Measurements from ENCODE around the gene FEZ2. TPM values are rescaled to one million over a fixed set of nuclear protein-coding genes. Genes with fewer than 3 reads are reported as not detected.

FEZ2 gene
- polyA plus RNA-seq, 1 of the 3 experiments (the other 2 are of a cell fraction): 37.2 TPM

DNA sequence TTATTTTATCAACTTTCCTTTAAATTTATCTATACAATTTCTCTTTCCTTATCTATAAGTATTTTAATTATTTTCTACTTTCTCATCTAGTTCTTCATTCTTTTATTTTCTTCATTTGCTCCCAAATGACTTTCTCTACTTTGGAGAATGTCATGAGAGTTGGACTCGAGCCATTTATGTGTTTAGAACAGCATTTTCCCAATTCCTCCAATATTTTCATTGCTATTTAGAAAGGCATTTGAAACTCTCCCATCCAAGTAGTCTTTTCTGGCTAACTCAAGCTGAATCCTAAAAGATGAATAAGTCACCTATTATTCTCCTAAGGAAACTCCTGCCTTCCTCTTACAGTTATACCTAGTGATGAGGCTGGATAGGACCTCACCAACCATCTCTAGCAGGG lies 15.8 kb upstream of the FEZ2 start:
- no peak overlapping the region for H3K27ac ChIP-seq (ENCODE audit: low read depth in 2 of 2, low read length in 1 of 2)

More for the DNA sequence above, 15.8 kb upstream of the FEZ2 start:
- H3K79me2 ChIP-seq (ENCODE audit: insufficient read depth): no peaks in the 10 kb centered on the region
- H2AFZ ChIP-seq (ENCODE audit: low read depth): no peak overlapping the region
- TF ChIP-seq GATA2 (CRISPR knock-in tag; IDR thresholded peaks at IDR 0.05) (no peak), FOSL2 (IDR thresholded peaks at IDR 0.05; ENCODE audit: borderline replicate concordance, low read depth) (no peak), ZBTB33 (IDR thresholded peaks at IDR 0.05; ENCODE audit: borderline replicate concordance, low read depth) (no peak), NRF1 (IDR thresholded peaks at IDR 0.05; ENCODE audit: low read depth, low read length) (no peak), POLR2AphosphoS5 (IDR thresholded peaks at IDR 0.05; ENCODE audit: low read depth, low read length) (no peak), TEAD4 (IDR thresholded peaks at IDR 0.05; ENCODE audit: borderline replicate concordance, insufficient read depth) (no peak), GABPA (IDR thresholded peaks at IDR 0.05; ENCODE audit: low read depth) (no peak), ELF1 (IDR thresholded peaks at IDR 0.05) (no peak), EZH2phosphoT487 (IDR thresholded peaks at IDR 0.05; ENCODE audit: borderline replicate concordance, low read depth) (no peak)
- TF ChIP-seq, protein P1, sequence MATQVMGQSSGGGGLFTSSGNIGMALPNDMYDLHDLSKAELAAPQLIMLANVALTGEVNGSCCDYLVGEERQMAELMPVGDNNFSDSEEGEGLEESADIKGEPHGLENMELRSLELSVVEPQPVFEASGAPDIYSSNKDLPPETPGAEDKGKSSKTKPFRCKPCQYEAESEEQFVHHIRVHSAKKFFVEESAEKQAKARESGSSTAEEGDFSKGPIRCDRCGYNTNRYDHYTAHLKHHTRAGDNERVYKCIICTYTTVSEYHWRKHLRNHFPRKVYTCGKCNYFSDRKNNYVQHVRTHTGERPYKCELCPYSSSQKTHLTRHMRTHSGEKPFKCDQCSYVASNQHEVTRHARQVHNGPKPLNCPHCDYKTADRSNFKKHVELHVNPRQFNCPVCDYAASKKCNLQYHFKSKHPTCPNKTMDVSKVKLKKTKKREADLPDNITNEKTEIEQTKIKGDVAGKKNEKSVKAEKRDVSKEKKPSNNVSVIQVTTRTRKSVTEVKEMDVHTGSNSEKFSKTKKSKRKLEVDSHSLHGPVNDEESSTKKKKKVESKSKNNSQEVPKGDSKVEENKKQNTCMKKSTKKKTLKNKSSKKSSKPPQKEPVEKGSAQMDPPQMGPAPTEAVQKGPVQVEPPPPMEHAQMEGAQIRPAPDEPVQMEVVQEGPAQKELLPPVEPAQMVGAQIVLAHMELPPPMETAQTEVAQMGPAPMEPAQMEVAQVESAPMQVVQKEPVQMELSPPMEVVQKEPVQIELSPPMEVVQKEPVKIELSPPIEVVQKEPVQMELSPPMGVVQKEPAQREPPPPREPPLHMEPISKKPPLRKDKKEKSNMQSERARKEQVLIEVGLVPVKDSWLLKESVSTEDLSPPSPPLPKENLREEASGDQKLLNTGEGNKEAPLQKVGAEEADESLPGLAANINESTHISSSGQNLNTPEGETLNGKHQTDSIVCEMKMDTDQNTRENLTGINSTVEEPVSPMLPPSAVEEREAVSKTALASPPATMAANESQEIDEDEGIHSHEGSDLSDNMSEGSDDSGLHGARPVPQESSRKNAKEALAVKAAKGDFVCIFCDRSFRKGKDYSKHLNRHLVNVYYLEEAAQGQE (IDR thresholded peaks at IDR 0.05; ENCODE audit: low read depth, low read length): no peak
- TF ChIP-seq, protein P2, sequence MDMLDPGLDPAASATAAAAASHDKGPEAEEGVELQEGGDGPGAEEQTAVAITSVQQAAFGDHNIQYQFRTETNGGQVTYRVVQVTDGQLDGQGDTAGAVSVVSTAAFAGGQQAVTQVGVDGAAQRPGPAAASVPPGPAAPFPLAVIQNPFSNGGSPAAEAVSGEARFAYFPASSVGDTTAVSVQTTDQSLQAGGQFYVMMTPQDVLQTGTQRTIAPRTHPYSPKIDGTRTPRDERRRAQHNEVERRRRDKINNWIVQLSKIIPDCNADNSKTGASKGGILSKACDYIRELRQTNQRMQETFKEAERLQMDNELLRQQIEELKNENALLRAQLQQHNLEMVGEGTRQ (IDR thresholded peaks at IDR 0.05; ENCODE audit: borderline replicate concordance, low read depth, low read length): no peak
- TF ChIP-seq, protein P3, sequence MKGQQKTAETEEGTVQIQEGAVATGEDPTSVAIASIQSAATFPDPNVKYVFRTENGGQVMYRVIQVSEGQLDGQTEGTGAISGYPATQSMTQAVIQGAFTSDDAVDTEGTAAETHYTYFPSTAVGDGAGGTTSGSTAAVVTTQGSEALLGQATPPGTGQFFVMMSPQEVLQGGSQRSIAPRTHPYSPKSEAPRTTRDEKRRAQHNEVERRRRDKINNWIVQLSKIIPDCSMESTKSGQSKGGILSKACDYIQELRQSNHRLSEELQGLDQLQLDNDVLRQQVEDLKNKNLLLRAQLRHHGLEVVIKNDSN (IDR thresholded peaks at IDR 0.05; ENCODE audit: borderline replicate concordance, low read depth): no peak
- no peaks in the 10 kb centered on the region for H3K36me3 ChIP-seq (replicated peaks in 1 of 2; ENCODE audit: control insufficient read depth in 1 of 2, insufficient read depth in 2 of 2, low read length in 1 of 2)
- H3K4me1 ChIP-seq (ENCODE audit: control insufficient read depth in 1 of 2, insufficient read depth in 2 of 2, low read depth in 1 of 2, low read length in 1 of 2): peaks cover 0 to 4% of the 10 kb centered on the region in 2 experiments; a peak in 1 of 4 replicates
- no peaks in the 10 kb centered on the region for H4K20me1 ChIP-seq (ENCODE audit: insufficient read depth)
- CTCF ChIA-PET: interaction anchor here (1.2 kb wide), 1 partner anchor 23 kb away, joined by 3 read pairs; no protein-coding TSS in a partner anchor
- POLR2A ChIA-PET: no interaction called here
- no peaks in the 10 kb centered on the region for H3K27me3 ChIP-seq (ENCODE audit: insufficient read depth)
- no peak overlapping the region for H3K9ac ChIP-seq
- DNase-seq: no peak
- WGBS (ENCODE audit: low lambda C conversion rate): 60% methylated on average over 1 of the region's 1 CpG
- no peak overlapping the region for H3K4me3 ChIP-seq (ENCODE audit: low read depth in 2 of 2, low read length in 1 of 2)
- H3K9me2 ChIP-seq: no peaks in the 10 kb centered on the region
- no peaks in the 10 kb centered on the region for H3K9me3 ChIP-seq
- no peaks in the 10 kb centered on the region for H3F3A ChIP-seq (replicated peaks; ENCODE audit: insufficient read depth)
- H3K4me2 ChIP-seq: no peak overlapping the region
